ENCODE data around the gene ATXN1L.
"Not testable (repeated sequence)": the region's sequence is repeated elsewhere in the genome, so short reads cannot be mapped to it uniquely, and the experiment has no call there.

ATXN1L gene

GRCh38 chr16:71852158-71852557 is 6.4 kb downstream of the ATXN1L start:
- DNase-seq (ENCODE audit: low spot score), result no peak

- no peak for DNase-seq (ENCODE audit: low spot score)
Observed at GRCh38 chr16:71852561-71852960, 6.8 kb downstream of the ATXN1L start.

- no peak for DNase-seq (ENCODE audit: low spot score)
Observed at GRCh38 chr16:71853413-71853812, 7.6 kb downstream of the ATXN1L start.

- DNase-seq (ENCODE audit: low spot score), result no peak
Observed at GRCh38 chr16:71854369-71854948, 8.7 kb downstream of the ATXN1L start.

DNA sequence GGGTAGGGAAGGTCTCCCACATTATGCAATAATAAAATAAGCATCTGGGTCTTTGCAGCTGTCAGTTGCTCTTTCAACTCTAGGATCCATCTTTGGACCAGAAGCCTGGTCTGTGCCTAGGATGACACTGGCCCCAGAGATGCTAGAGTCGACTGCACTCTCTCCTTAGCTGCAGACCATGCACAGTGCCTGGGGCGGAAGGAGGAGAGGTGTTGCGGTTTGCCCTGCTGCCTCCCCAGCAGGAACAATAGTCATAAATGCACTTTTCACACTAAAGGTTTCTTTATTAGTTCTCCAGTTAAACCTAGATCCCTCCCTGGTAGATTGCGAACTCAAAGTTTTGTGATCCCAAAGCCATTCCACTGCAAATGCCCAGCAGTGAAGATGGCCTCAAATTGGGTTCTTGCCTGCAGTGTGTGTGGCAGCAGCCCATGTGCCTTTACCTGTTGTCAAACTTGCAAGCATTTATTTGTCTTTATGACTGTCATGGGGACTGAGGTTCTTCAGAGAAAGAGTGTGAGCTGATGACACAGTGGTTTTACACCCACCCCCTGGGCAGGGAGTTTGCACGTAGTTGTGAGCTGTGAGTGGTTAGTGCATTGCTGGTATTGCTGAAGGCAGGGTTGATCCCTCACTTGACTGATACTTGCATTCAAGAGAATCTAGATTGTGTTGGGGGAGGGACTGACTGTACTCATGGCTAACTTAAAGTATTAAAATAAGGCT is 10.3 kb downstream of the ATXN1L start:
- DNase-seq (ENCODE audit: low spot score), result no peak

DNA sequence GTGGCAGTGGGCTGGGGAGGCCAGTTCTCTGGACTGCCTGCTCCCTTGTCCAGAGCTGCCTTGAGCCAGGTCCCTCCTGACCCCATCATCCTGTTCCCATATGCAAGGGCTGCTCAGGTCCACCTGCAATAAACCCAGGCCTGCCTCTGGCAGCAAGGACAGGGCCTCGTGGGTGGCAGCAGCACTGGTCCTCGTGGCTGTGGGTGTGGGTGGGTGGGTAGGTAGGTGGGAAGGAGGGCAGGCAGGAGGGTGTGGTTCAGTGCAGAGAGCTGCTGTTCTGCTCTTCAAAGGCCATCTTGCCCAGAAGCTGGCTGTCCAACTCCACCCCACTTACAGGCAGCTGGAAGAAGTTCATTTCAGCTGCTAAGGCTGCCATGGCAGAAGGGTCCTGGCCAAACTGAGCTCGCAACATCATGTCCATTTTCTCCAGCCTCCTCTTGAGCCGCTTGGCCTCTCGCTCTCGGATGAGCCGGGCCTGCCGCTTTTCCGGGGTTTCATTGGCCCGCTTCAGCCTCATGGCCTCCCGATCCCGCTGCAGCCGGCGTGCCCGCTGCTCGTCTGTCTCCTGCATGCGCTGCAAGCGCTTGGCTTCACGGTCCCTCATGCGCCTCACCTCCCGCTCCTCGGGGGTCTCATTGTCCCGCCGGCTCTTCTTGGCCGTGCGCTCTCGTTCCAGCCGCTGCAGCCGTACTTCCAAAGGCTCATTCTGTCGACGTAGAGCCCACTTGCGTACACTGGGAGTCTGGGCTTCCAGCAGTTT is 14.2 kb downstream of the ATXN1L start:
- DNase-seq (ENCODE audit: low spot score), result no peak

DNA sequence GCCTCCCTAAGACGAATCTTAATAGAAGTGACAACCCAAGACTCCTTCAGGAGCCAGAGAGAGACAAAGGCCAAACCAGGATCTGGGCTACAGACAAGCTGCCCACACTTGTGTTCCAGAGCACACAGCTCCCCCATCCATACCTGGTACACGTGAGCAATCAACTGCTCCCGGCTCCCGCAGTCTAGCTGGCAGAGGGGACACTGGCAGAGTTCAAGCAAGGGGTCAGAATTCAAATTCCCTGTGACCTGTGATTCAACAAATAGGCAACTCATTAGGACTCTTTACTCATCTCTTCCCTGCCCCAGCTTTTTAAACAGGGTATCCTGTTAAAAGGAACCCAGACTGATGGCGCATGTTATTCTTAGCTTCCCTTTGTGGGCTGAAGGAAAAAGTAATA is 18.2 kb downstream of the ATXN1L start:
- no peak for DNase-seq (ENCODE audit: low spot score)

DNA sequence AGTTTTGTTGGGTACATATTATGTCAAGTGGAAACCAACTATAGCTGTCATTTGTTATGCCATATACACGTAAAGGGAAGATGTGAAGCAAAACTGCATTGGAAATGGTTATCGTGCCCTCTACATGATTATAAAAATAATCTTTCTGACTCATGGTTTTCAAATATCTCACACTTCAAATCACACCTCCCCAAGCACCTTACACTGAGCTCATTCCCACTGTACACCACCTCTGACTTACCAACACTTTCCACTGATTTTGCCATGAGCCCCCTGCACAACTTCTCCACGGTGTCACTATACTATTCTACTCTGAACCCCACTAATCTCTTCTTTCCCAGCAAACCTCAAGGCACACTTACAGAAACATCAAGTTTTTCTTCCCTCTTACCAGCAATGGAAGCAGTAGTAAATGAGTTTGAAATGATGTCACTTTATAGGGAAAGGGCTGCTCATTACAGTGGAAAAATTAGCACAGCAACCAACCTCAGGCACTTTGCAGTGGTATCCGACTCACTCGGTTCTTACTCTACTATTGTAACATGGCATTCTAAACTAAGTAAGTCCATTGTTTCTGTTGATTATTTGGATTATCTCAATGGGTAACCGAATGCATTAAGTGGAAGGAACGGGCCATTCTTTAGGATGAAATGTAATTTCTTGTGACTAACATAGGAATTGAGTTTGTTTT is 19.5 kb downstream of the ATXN1L start:
- no peak for DNase-seq (ENCODE audit: low spot score)

GRCh38 chr16:71867175-71867574 is 21.4 kb downstream of the ATXN1L start:
- not testable (repeated sequence) for DNase-seq (ENCODE audit: low spot score)

GRCh38 chr16:71867939-71868338 is 22.2 kb downstream of the ATXN1L start:
- peak; percentile 23 for DNase-seq (ENCODE audit: low spot score)

DNA sequence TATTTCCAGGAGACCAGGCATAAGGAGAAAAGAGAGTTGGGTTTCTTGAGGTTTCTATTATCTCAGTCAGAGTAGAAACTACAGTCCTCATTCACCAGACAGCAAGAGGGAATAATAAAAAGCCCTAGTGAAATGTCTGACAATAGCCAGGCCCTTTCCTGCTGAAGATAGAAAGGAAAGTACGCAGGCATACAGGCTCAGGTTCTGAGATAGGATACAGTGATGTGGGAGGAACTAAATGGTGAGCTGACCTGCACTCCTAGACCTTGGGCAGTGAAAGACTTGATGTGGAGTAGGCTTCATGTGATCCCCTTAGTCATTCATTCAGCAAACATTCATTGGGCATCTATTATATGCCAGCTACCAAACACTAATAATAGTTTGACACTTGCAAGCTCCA is 23.3 kb downstream of the ATXN1L start:
- DNase-seq (ENCODE audit: low spot score), result no peak

- DNase-seq (ENCODE audit: low spot score), result no peak
Observed at GRCh38 chr16:71870818-71871217, 25.0 kb downstream of the ATXN1L start.

DNA sequence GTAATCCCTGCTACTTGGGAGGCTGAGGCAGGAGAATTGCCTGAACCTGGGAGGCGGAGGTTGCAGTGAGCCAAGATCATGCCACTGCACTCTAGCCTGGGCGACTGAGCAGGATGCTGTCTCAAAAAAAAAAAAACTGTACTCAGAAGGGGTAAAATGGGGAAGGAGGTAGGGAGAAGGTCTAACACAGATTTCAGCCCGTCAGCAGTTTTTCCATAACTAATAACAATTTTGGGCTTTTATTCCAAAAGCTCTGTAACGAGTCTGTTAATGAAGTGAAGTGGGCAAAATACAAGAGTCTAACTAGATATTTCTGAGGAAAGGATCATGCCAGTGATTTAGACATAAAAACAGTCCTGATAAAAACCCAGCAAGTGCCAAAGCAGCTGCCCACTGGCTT is 27.4 kb downstream of the ATXN1L start:
- no peak for DNase-seq (ENCODE audit: low spot score)

GRCh38 chr16:71878911-71879310 is 33.1 kb downstream of the ATXN1L start:
- DNase-seq (ENCODE audit: low spot score), result no peak

DNA sequence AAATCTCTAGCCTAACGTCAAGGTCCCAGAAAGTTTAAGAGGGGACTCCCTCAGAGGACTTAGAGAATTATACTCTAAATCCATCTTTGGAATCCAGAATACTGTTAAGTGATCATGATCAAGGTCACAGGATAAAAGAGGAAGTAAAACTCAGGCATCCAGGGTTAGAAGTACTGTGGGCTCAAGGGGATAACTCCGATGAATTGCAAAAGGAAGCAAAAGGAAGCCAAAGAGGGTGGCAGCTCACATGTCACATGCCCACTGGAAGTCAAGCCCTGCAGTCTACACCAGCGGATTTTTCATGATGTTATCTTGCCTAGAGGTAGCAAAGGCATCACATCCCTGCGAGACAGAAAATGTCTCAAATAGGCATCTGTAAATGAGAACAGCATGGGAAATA is 34.4 kb downstream of the ATXN1L start:
- peak; percentile 59 for DNase-seq (ENCODE audit: low spot score)

DNA sequence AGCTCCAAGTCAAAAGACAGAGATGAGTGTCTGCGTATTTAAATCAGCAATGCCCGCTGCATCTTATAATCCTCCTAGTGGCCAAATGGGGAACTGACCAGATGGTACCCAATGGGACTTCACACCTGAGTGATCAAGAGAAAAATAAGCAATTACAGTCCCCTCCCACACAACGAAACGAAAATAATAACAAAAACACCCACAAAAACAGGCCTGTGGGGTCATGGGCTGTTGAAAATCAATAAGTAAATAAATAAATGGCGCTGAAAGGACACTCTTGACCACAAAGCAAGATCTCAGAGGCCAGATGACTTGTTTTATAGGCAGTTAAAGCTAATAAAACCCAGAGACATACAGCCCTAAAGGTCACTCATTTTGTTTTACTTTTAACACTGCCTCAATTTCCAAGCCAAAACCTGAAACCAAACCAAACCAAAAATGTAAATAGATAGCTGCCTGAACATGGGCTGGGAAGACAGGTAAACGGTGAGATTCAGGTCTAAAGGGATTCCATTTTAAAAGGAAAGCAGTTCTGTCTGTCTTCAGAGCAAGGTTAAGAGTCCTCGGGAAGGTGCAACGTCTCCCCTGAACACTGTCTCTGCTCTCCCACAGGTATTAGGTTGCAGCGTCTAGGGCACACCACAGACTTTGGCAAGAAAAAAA is 36.9 kb downstream of the ATXN1L start:
- peak; percentile 80 for DNase-seq (ENCODE audit: low spot score)

GRCh38 chr16:71883168-71883848 is 37.5 kb downstream of the ATXN1L start:
- DNase-seq (ENCODE audit: low spot score), result no peak

DNA sequence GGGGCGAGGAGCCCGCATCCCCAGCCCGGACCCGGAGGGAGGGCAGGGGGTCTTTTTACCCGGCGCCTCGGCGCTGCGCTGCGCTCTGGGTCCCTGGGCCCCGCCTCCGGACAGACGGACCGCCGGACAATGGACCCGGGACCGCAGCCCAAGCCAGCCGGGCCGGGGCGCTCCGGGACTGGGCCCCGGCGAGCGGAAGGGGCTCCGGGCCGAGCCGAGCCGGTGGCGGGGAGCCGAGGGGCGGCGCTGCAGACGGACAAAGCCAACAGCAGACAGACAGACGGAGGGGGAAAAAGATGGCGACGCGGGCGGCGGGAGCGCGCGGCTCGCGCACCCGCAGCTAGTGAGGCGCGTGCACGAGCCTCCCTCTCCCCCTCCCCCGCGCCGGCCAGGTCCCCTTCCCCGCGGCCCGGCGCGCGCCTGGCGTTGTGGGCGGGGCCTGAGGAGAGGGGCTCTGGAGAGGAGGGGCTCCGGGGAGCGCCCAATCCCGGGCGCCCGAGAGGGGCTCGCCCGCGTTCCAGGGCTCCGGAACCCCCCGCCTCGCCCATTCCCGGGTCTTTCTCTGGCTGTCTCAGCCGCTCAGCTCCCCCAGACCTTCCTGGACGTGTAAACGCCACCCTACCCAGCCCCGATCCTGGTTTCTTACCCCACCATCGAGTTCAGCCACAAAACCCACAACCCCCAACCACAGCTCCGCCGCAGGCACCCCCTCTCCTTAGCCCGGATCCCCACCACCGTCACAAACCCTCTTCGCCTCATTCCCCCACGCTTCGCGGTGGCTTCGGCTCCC is 38.3 kb downstream of the ATXN1L start, which contains the start of gene ZNF821:
ZNF821 (minus strand) TSS at position 334 of the 790 bp plus-strand sequence. CDS start 4,236 bp downstream, outside the sequence.
- peak; percentile 86 for DNase-seq (ENCODE audit: low spot score)

DNA sequence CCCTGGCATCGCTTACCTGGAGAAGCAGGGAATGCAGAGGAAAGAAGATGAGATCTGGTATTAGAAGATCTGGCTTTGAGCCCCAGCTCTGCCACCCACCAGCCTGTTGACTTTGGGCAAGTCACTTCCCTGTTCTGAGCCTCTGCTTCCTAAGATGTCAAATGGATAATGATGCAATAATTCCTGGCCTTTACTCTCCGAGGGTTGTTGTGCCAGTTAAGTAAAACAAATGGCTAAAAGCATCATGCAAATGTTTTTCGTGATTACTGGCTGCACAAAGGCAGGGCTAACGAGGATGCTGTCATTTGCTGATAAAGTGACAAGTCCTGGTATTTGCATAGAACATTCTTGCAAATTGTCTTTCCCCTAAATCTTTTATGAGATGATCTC is 39.5 kb downstream of the ATXN1L start:
- DNase-seq (ENCODE audit: low spot score), result no peak

- no peak for DNase-seq (ENCODE audit: low spot score)
Observed at GRCh38 chr16:71889147-71889546, 43.4 kb downstream of the ATXN1L start.

DNA sequence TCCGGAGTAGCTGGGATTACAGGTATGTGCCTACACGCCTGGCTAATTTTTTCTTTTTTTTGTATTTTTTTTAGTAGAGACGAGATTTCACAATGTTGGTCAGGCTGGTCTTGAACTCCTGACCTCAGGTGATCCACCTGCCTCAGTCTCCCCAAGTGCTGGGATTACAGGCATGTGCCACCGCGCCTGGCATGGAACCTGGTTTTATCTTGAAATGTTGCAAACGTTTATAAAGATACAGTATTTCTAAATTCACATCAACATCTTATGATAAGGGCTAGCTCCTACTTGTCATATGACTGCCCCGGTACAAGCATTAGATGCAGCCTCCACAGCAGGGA is 48.1 kb downstream of the ATXN1L start:
- DNase-seq (ENCODE audit: low spot score), result no peak

Measured in Ammon's horn (tissue), 1 donor.